H1 (cell line): ENCODE data around the gene TM9SF1. TPM values are rescaled to one million over a fixed set of nuclear protein-coding genes. Genes with fewer than 3 reads are reported as not detected.

Experiments
- CTCF ChIA-PET: fragments of 300-600 bp; sonication (Branson Sonifier 250); formaldehyde crosslinking; loops from one replicate; lab custom pipeline; 2021; ENCODE audit not compliant: partially characterized antibody; lab: Charles Lee
- POLR2A ChIA-PET: fragments of 300-600 bp; sonication (Branson Sonifier 250); formaldehyde crosslinking; loops from one replicate; lab custom pipeline; 2021; ENCODE audit warnings: inconsistent platforms; ENCODE audit not compliant: partially characterized antibody; lab: Charles Lee
- DNase-seq, 2 experiments: peaks; one replicate each; pipeline versions ENCODE4 v3.0.0 to v3.0.0-alpha.2; 2010 to 2022; ENCODE audit warnings: low spot score in 2 of 2, low read depth in 1 of 2, mixed read lengths in 1 of 2
- FAIRE-seq: peaks from 2 replicates; lab custom pipeline; 2011; peaks lifted over from hg19 to GRCh38; lab: Jason Lieb, UNC
- H2AFZ ChIP-seq: 2 replicates; pipeline ENCODE4 v1.8.1; 2012; ENCODE audit warnings: low read length, inconsistent platforms
- H2AK5ac ChIP-seq: 2 replicates; pipeline ENCODE4 v1.6.1; 2013; ENCODE audit warnings: low read depth, low read length
- H2BK120ac ChIP-seq: replicated peaks from 2 replicates; pipeline ENCODE3; 2013; ENCODE audit warnings: low read depth, low read length, inconsistent platforms
- H2BK12ac ChIP-seq: 2 replicates; pipeline ENCODE4 v1.6.1; 2013; ENCODE audit warnings: low read depth, low read length
- H2BK15ac ChIP-seq: 2 replicates; pipeline ENCODE4 v1.6.1; 2013; ENCODE audit warnings: low read length
- H2BK20ac ChIP-seq: 2 replicates; pipeline ENCODE4 v1.6.1; 2013; ENCODE audit warnings: low read length
- H2BK5ac ChIP-seq: 2 replicates; pipeline ENCODE4 v1.6.1; 2013; ENCODE audit warnings: low read depth, low read length
- H3K14ac ChIP-seq: 2 replicates; pipeline ENCODE4 v1.6.1; 2013; ENCODE audit warnings: inconsistent platforms; ENCODE audit not compliant: insufficient read length
- H3K18ac ChIP-seq: 2 replicates; pipeline ENCODE4 v1.6.1; 2013; ENCODE audit warnings: low read length; ENCODE audit errors: extremely low read depth
- H3K23ac ChIP-seq: 2 replicates; pipeline ENCODE4 v1.6.1; 2013; ENCODE audit warnings: inconsistent platforms; ENCODE audit not compliant: insufficient read length
- H3K23me2 ChIP-seq: 2 replicates; pipeline ENCODE4 v1.6.1; 2013; ENCODE audit warnings: low read depth, low read length
- H3K27ac ChIP-seq: 2 replicates; pipeline ENCODE4 v1.6.1; 2011; ENCODE audit warnings: low read depth, low read length, inconsistent platforms
- H3K27me3 ChIP-seq, 4 experiments: replicated peaks in 1 of 4; 1 replicate in 1 of 4; 2 replicates in 3 of 4; pipeline versions ENCODE4 v1.6.1 to v1.8.1; 2011 to 2013; ENCODE audit warnings: low read length in 3 of 4, mild to moderate bottlenecking in 3 of 4, inconsistent platforms in 2 of 4, mixed read lengths in 2 of 4, moderate library complexity in 1 of 4; ENCODE audit not compliant: control insufficient read depth in 3 of 4, insufficient read depth in 3 of 4; ENCODE audit errors: extremely low read depth in 1 of 4
- H3K36me3 ChIP-seq, 4 experiments: 2 replicates each; pipeline versions ENCODE4 v1.6.1 to v1.8.1; 2011 to 2013; ENCODE audit warnings: mild to moderate bottlenecking in 4 of 4, low read length in 3 of 4, moderate library complexity in 2 of 4, control low read depth in 1 of 4, inconsistent platforms in 1 of 4; ENCODE audit not compliant: insufficient read depth in 4 of 4, control insufficient read depth in 2 of 4
- H3K4ac ChIP-seq: replicated peaks from 2 replicates; pipeline ENCODE3; 2013; ENCODE audit warnings: low read length, low read depth, mixed read lengths, inconsistent platforms; ENCODE audit not compliant: insufficient read length
- H3K4me1 ChIP-seq, 4 experiments: replicated peaks in 1 of 4; 1 replicate in 1 of 4; 2 replicates in 3 of 4; pipeline versions ENCODE4 v1.6.1 to v1.8.1; 2011 to 2013; ENCODE audit warnings: low read length in 3 of 4, inconsistent platforms in 2 of 4, mixed read lengths in 1 of 4; ENCODE audit not compliant: insufficient read depth in 4 of 4, control insufficient read depth in 3 of 4
- H3K4me2 ChIP-seq, 2 experiments: 2 replicates each; pipeline versions ENCODE4 v1.6.1 to v1.8.1; 2011 to 2013; ENCODE audit warnings: low read depth in 2 of 2, low read length in 2 of 2, control low read depth in 1 of 2, inconsistent platforms in 1 of 2, mild to moderate bottlenecking in 1 of 2; ENCODE audit not compliant: insufficient read depth in 1 of 2
- H3K4me3 ChIP-seq, 4 experiments: fragments of 200-600, 300-600 bp in 1 of 4; sonication (generic), shearing (Covaris generic), sonication (Bioruptor Twin) in 1 of 4; 2 replicates each; pipeline versions ENCODE4 v1.5.1 to v1.8.1; 2011 to 2016; ENCODE audit warnings: low read length in 4 of 4, low read depth in 3 of 4, control low read depth in 2 of 4, inconsistent platforms in 2 of 4, mild to moderate bottlenecking in 2 of 4, mixed read lengths in 1 of 4, moderate library complexity in 1 of 4; ENCODE audit not compliant: insufficient read depth in 2 of 4; ENCODE audit errors: extremely low read depth in 1 of 4
- H3K56ac ChIP-seq: replicated peaks from 2 replicates; pipeline ENCODE3; 2013; ENCODE audit warnings: low read depth, mild to moderate bottlenecking, mixed read lengths, low read length, inconsistent platforms; ENCODE audit not compliant: insufficient read length
- H3K79me1 ChIP-seq: 2 replicates; pipeline ENCODE4 v1.6.1; 2013; ENCODE audit warnings: low read depth, low read length, control low read depth
- H3K79me2 ChIP-seq, 2 experiments: 2 replicates each; pipeline versions ENCODE4 v1.6.1 to v1.8.1; 2012 to 2013; ENCODE audit warnings: low read length in 2 of 2, mild to moderate bottlenecking in 2 of 2, inconsistent platforms in 1 of 2; ENCODE audit not compliant: insufficient read depth in 2 of 2, control insufficient read depth in 1 of 2
- H3K9ac ChIP-seq, 4 experiments: replicated peaks in 1 of 4; 1 replicate in 1 of 4; 2 replicates in 3 of 4; pipeline versions ENCODE4 v1.6.1 to v1.8.1; 2011 to 2013; ENCODE audit warnings: low read depth in 3 of 4, low read length in 3 of 4, control low read depth in 2 of 4, mild to moderate bottlenecking in 2 of 4, moderate library complexity in 2 of 4, inconsistent platforms in 1 of 4; ENCODE audit errors: extremely low read depth in 1 of 4
- H3K9me3 ChIP-seq, 2 experiments: 2 replicates each; pipeline versions ENCODE4 v1.6.1 to v1.8.1; 2012 to 2013; ENCODE audit warnings: mild to moderate bottlenecking in 2 of 2, moderate library complexity in 2 of 2, control low read depth in 1 of 2, inconsistent platforms in 1 of 2, low read depth in 1 of 2, low read length in 1 of 2, mixed read lengths in 1 of 2; ENCODE audit not compliant: insufficient read depth in 2 of 2
- H4K20me1 ChIP-seq, 2 experiments: replicated peaks in 1 of 2; 2 replicates each; pipeline versions ENCODE3 to v1.8.1; 2011 to 2013; ENCODE audit warnings: inconsistent platforms in 2 of 2, low read length in 2 of 2, mild to moderate bottlenecking in 1 of 2; ENCODE audit not compliant: insufficient read depth in 2 of 2, control insufficient read depth in 1 of 2
- H4K5ac ChIP-seq: 2 replicates; pipeline ENCODE4 v1.6.1; 2013; ENCODE audit warnings: low read length, low read depth, mixed read lengths, inconsistent platforms; ENCODE audit not compliant: insufficient read length
- H4K8ac ChIP-seq: 2 replicates; pipeline ENCODE4 v1.8.0; 2013; ENCODE audit warnings: mild to moderate bottlenecking, moderate library complexity, low read length, inconsistent platforms; ENCODE audit not compliant: insufficient read depth; ENCODE audit errors: extremely low read depth
- H4K91ac ChIP-seq: replicated peaks from 2 replicates; pipeline ENCODE3; 2013; ENCODE audit warnings: low read length, mixed read lengths, inconsistent platforms; ENCODE audit not compliant: insufficient read length
- FOSL1 ChIP-seq: IDR thresholded peaks from 2 replicates; pipeline ENCODE4 v1.6.1; 2011; ENCODE audit warnings: mild to moderate bottlenecking, low read depth, low read length, moderate library complexity; ENCODE audit not compliant: insufficient read depth
- POLR2A ChIP-seq, 2 experiments: IDR thresholded peaks; 1 replicate in 1 of 2; 2 replicates in 1 of 2; pipeline ENCODE4 v1.6.1; 2011; ENCODE audit warnings: low read depth in 2 of 2, low read length in 2 of 2, mild to moderate bottlenecking in 2 of 2; ENCODE audit errors: control extremely low read depth in 1 of 2
- POLR2AphosphoS5 ChIP-seq: IDR thresholded peaks from 2 replicates; pipeline ENCODE4 v1.6.1; 2011; ENCODE audit warnings: low read depth, low read length
- SP2 ChIP-seq: IDR thresholded peaks from 2 replicates; pipeline ENCODE4 v1.6.1; 2012; ENCODE audit warnings: mild to moderate bottlenecking, low read length, inconsistent platforms
- WGBS, 2 experiments: shearing (Covaris generic) in 1 of 2; methylation state at CpG; one replicate each; pipeline versions ENCODE4 v1.1.6 to v1.1.7; 2013 to 2015; ENCODE audit warnings: low lambda C conversion rate in 2 of 2, mixed read lengths in 2 of 2, inconsistent platforms in 1 of 2, low coverage in 1 of 2, missing lambda C conversion rate in 1 of 2; ENCODE audit not compliant: insufficient replicate concordance in 2 of 2, insufficient coverage in 1 of 2, insufficient read length in 1 of 2; ENCODE audit errors: extremely low coverage in 1 of 2, missing lambda C conversion rate in 1 of 2; 5-methylcytosine and 5-hydroxymethylcytosine counted together
- polyA plus RNA-seq, 7 experiments: library from polyadenylated mRNA; depleted of rRNA in 3 of 7; stranded (reverse) in 5 of 7; unstranded in 2 of 7; fragments of >200 nt in 5 of 7; fragments of 200-250 nt in 2 of 7; gene quantifications; 1 replicate in 5 of 7; 2 replicates in 1 of 7; 4 replicates in 1 of 7; pipeline versions ENCODE4 v1.2.1 to v1.2.3, GENCODE V29; 2011 to 2013; ENCODE audit warnings: missing spikeins in 2 of 7, mixed read lengths in 2 of 7
- total RNA-seq: library from RNA; stranded (reverse); fragmentation: NEBNext Ultra II Directional; extraction: Animal tissue kit (Norgen Biotek cat#: 25700); gene quantifications from 2 replicates; pipeline ENCODE4 v1.2.1, GENCODE V29; 2021

The TM9SF1 gene
- total and polyA plus RNA-seq, 2 of the 8 experiments (the other 6 are each of a cell fraction or from before 2014, with no cell fraction given): 22.2 to 29.2 TPM

- no peak overlapping the region for H3K56ac ChIP-seq
- peaks cover 0 to 5% (median 2%) of the 10 kb centered on the region in 4 experiments; a peak in 4 of 7 replicates for H3K4me1 ChIP-seq
- H3K27me3 ChIP-seq: no peaks in the 10 kb centered on the region; a peak in 1 of 7 replicates
- peaks cover 3 to 14% of the 10 kb centered on the region in 2 experiments for H4K20me1 ChIP-seq
- FAIRE-seq: no peak
- H2BK120ac ChIP-seq: no peak overlapping the region
- H3K4me2 ChIP-seq: no peak overlapping the region; a peak in 1 of 4 replicates
- H4K91ac ChIP-seq: no peak overlapping the region
- ChIA-PET POLR2A (interaction anchor here (1.0 to 5.1 kb wide), 12 partner anchors 9 to 70 kb away, joined by 3 to 50 read pairs (median 8); partner anchors contain the start of genes CIDEB, DHRS1, LTB4R and LTB4R2), CTCF (interaction anchor here (1.0 to 9.4 kb wide), 7 partner anchors 12 to 681 kb away, joined by 3 to 163 read pairs (median 17); partner anchors contain the start of genes CIDEB, DHRS1, MDP1 and NOP9)
- no peaks in the 10 kb centered on the region; the same call in 1 of the 2 replicates for H3K79me1 ChIP-seq
- no peaks in the 10 kb centered on the region; a peak in 2 of 4 replicates for H3K79me2 ChIP-seq
- no peak overlapping the region for H3K4me3 ChIP-seq
- H2BK20ac ChIP-seq: no peak overlapping the region
- peaks cover 8% of the 10 kb centered on the region; the same call in 1 of the 2 replicates for H3K23me2 ChIP-seq
- WGBS, 2 experiments: 91% methylated on average over 9 of the region's 9 CpGs; no CpG with 5 or more reads in 1 of the 2 experiments
- H3K9ac ChIP-seq: no peak overlapping the region; a peak in 1 of 7 replicates
- H3K4ac ChIP-seq: no peak overlapping the region
- H2AK5ac ChIP-seq: no peak overlapping the region
- no peak overlapping the region for H3K27ac ChIP-seq
- no peak overlapping the region for H4K5ac ChIP-seq
- H2BK5ac ChIP-seq: no peak overlapping the region
- no peak overlapping the region for H3K18ac ChIP-seq
- H3K9me3 ChIP-seq: no peaks in the 10 kb centered on the region
- H2BK12ac ChIP-seq: no peak overlapping the region
- H3K36me3 ChIP-seq: peaks cover 19 to 54% (median 46%) of the 10 kb centered on the region in 4 experiments
- no peak for TF ChIP-seq FOSL1
- no peak for TF ChIP-seq SP2
- TF ChIP-seq POLR2AphosphoS5: no peak
- TF ChIP-seq POLR2A (IDR thresholded peaks at IDR 0.05; ENCODE audit: control extremely low read depth in 1 of 2, low read depth in 2 of 2, low read length in 2 of 2): 0 out of 3 replicates have a peak, but pooled peaks of 1 of the 2 experiments have one; percentile 10
- H2BK15ac ChIP-seq: no peak overlapping the region
- H3K14ac ChIP-seq: no peak overlapping the region
- no peak overlapping the region for H4K8ac ChIP-seq
- no peak for DNase-seq
- H3K23ac ChIP-seq: no peak overlapping the region
- H2AFZ ChIP-seq: no peak overlapping the region
These were observed 45.1 kb upstream of the TM9SF1 start for GRCh38 chr14:24240110-24240918.
